Fibroblast of skin of abdomen (primary cell): ENCODE measurements around the gene SLC2A9.

Source experiments
- DNase-seq: peaks from one replicate; pipeline ENCODE4 v3.0.0-alpha.2; 2013

Gene SLC2A9

GRCh38 chr4:9954468-9954867 is 66.8 kb downstream of the SLC2A9 start:
- DNase-seq: no peak

GRCh38 chr4:9953089-9953488 is 68.2 kb downstream of the SLC2A9 start:
- DNase-seq: no peak

GRCh38 chr4:9952415-9952950 is 68.8 kb downstream of the SLC2A9 start:
- DNase-seq: no peak

- no peak for DNase-seq
Measured at GRCh38 chr4:9949573-9949972, 71.7 kb downstream of the SLC2A9 start.

GRCh38 chr4:9947168-9948062 is 73.9 kb downstream of the SLC2A9 start:
- DNase-seq: no peak

GRCh38 chr4:9946170-9946569 is 75.1 kb downstream of the SLC2A9 start:
- DNase-seq: no peak

- no peak for DNase-seq
Measured at GRCh38 chr4:9944431-9945425, 76.6 kb downstream of the SLC2A9 start.

GRCh38 chr4:9943761-9944160 is 77.5 kb downstream of the SLC2A9 start:
- DNase-seq: no peak

- no peak for DNase-seq
Measured at GRCh38 chr4:9942921-9943600, 78.2 kb downstream of the SLC2A9 start.

GRCh38 chr4:9942139-9942538 is 79.2 kb downstream of the SLC2A9 start:
- DNase-seq: no peak

GRCh38 chr4:9940041-9940440 is 81.3 kb downstream of the SLC2A9 start:
- DNase-seq: no peak

- no peak for DNase-seq
Measured at GRCh38 chr4:9938933-9939332, 82.4 kb downstream of the SLC2A9 start.

- no peak for DNase-seq
Measured at GRCh38 chr4:9937078-9937477, 84.2 kb downstream of the SLC2A9 start.

- no peak for DNase-seq
Measured at GRCh38 chr4:9936129-9936644, 85.1 kb downstream of the SLC2A9 start.

GRCh38 chr4:9933956-9934355 is 87.3 kb downstream of the SLC2A9 start:
- no peak for DNase-seq

- DNase-seq: no peak
Measured at GRCh38 chr4:9933184-9933583, 88.1 kb downstream of the SLC2A9 start.

GRCh38 chr4:9932771-9933170 is 88.5 kb downstream of the SLC2A9 start:
- no peak for DNase-seq

GRCh38 chr4:9931146-9931545 is 90.2 kb downstream of the SLC2A9 start:
- DNase-seq: no peak

- DNase-seq: no peak
Measured at GRCh38 chr4:9929111-9929510, 92.2 kb downstream of the SLC2A9 start.

- DNase-seq: no peak
Measured at GRCh38 chr4:9927341-9928007, 93.8 kb downstream of the SLC2A9 start.

- no peak for DNase-seq
Measured at GRCh38 chr4:9926586-9926985, 94.7 kb downstream of the SLC2A9 start.
